GM18508 (cell line): Measurements from ENCODE around the gene PLEKHO1.
"Not testable (repeated sequence)": the region's sequence is repeated elsewhere in the genome, so short reads cannot be mapped to it uniquely, and the experiment has no call there.

Experiments
- ATAC-seq: cut with Tn5 transposase; IDR thresholded peaks from one replicate; pipeline ENCODE4 v1.9.1; 2021; ENCODE audit warnings: moderate number of reproducible peaks; ENCODE audit not compliant: insufficient read depth, unreplicated experiment

PLEKHO1 gene

GRCh38 chr1:150149271-150150132 is at the start of gene PLEKHO1:
Gene PLEKHO1 (plus strand): TSS chr1:150149916. CDS start chr1:150150258, 342 bp downstream.
- ATAC-seq: no peak

- no peak for ATAC-seq
Observed at GRCh38 chr1:150102986-150103385, 46.7 kb upstream of the PLEKHO1 start.

GRCh38 chr1:150106341-150106740 is 43.4 kb upstream of the PLEKHO1 start:
- no peak for ATAC-seq

- ATAC-seq: no peak
Observed at GRCh38 chr1:150109586-150109985, 40.1 kb upstream of the PLEKHO1 start.

- ATAC-seq: no peak
Observed at GRCh38 chr1:150110116-150110515, 39.6 kb upstream of the PLEKHO1 start.

GRCh38 chr1:150111670-150112069 is 38.0 kb upstream of the PLEKHO1 start:
- ATAC-seq: no peak

- no peak for ATAC-seq
Observed at GRCh38 chr1:150115121-150115520, 34.6 kb upstream of the PLEKHO1 start.

GRCh38 chr1:150118716-150119115 is 31.0 kb upstream of the PLEKHO1 start:
- ATAC-seq: no peak

- no peak for ATAC-seq
Observed at GRCh38 chr1:150121236-150121862, 28.4 kb upstream of the PLEKHO1 start.

- ATAC-seq: no peak
Observed at GRCh38 chr1:150126811-150127210, 22.9 kb upstream of the PLEKHO1 start.

- no peak for ATAC-seq
Observed at GRCh38 chr1:150127464-150127863, 22.3 kb upstream of the PLEKHO1 start.

GRCh38 chr1:150127868-150128267 is 21.8 kb upstream of the PLEKHO1 start:
- no peak for ATAC-seq

GRCh38 chr1:150132372-150132771 is 17.3 kb upstream of the PLEKHO1 start:
- ATAC-seq: no peak

- no peak for ATAC-seq
Observed at GRCh38 chr1:150134537-150134936, 15.2 kb upstream of the PLEKHO1 start.

- ATAC-seq: not testable (repeated sequence)
Observed at GRCh38 chr1:150135400-150135799, 14.3 kb upstream of the PLEKHO1 start.

GRCh38 chr1:150138044-150138443 is 11.7 kb upstream of the PLEKHO1 start:
- ATAC-seq: no peak

- no peak for ATAC-seq
Observed at GRCh38 chr1:150141452-150141851, 8.3 kb upstream of the PLEKHO1 start.

- no peak for ATAC-seq
Observed at GRCh38 chr1:150142083-150142482, 7.6 kb upstream of the PLEKHO1 start.

- no peak for ATAC-seq
Observed at GRCh38 chr1:150144606-150145005, 5.1 kb upstream of the PLEKHO1 start.

GRCh38 chr1:150146016-150146415 is 3.7 kb upstream of the PLEKHO1 start:
- not testable (repeated sequence) for ATAC-seq

GRCh38 chr1:150146849-150147542 is 2.7 kb upstream of the PLEKHO1 start:
- ATAC-seq: no peak
